HFF-Myc (cell line): Measurements from ENCODE around the gene BAHD1.

ENCODE experiments used
- DNase-seq: peaks from one replicate; pipeline ENCODE4 v3.0.0-alpha.2; 2011; ENCODE audit warnings: low read depth; ENCODE audit errors: extremely low read depth
- H3K4me3 ChIP-seq: replicated peaks from 2 replicates; pipeline ENCODE4 v1.5.1; 2011; ENCODE audit warnings: low read depth, mild to moderate bottlenecking, control low read depth, low read length
- CTCF ChIP-seq: IDR thresholded peaks from 2 replicates; pipeline ENCODE4 v1.5.1; 2012; ENCODE audit warnings: mild to moderate bottlenecking, low read depth, low read length, control low read depth; ENCODE audit errors: missing control alignments

The BAHD1 gene

DNA sequence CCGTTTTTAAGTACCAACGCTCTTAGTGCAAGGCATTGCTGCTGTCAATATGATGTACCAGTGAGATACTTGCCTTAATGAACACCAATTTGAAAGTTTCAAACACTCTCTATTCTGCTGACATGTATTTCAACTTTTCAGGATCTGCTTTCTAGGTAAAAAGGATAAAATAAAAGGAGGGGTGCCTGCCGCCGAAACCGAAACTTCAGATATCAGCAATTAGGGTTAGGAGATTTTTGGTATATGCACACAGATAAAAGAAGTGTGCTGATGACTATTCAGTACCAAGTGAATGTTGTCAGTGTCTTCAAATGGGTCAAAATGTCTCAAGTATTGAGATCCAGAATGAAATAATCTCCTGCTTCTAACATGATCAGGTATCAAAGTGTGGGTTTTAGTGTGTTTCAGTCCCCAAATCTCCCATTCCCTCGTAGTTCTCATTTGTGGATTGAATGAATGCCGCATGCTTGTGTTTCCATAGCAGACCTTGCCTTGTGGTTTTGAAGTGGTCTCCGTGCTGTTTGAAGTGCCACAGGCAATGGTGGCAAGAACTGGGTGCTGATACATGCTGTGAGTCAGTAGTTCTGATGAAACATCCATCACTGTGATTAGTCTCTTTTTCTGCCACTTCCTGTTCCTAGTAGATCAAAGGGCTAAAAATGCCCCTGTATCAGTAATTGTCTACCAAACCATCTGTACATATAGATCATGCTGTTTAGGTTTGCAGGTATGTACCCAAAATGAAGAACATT lies 52.5 kb downstream of the BAHD1 start:
- DNase-seq = no peak
- no peak for TF ChIP-seq CTCF
- no peak overlapping the region for H3K4me3 ChIP-seq

GRCh38 chr15:40495516-40495915 lies 54.8 kb downstream of the BAHD1 start:
- TF ChIP-seq CTCF = no peak
- H3K4me3 ChIP-seq = no peak overlapping the region
- no peak for DNase-seq

- no peak for DNase-seq
- H3K4me3 ChIP-seq = no peak overlapping the region
- TF ChIP-seq CTCF = no peak
These were observed 57.7 kb downstream of the BAHD1 start for GRCh38 chr15:40498418-40498817.

- no peak for TF ChIP-seq CTCF
- H3K4me3 ChIP-seq = no peak overlapping the region
- DNase-seq = no peak
These were observed 58.1 kb downstream of the BAHD1 start for GRCh38 chr15:40498891-40499290.

- H3K4me3 ChIP-seq = no peak overlapping the region
- no peak for DNase-seq
- no peak for TF ChIP-seq CTCF
These were observed 59.2 kb downstream of the BAHD1 start for GRCh38 chr15:40499931-40500330.

DNA sequence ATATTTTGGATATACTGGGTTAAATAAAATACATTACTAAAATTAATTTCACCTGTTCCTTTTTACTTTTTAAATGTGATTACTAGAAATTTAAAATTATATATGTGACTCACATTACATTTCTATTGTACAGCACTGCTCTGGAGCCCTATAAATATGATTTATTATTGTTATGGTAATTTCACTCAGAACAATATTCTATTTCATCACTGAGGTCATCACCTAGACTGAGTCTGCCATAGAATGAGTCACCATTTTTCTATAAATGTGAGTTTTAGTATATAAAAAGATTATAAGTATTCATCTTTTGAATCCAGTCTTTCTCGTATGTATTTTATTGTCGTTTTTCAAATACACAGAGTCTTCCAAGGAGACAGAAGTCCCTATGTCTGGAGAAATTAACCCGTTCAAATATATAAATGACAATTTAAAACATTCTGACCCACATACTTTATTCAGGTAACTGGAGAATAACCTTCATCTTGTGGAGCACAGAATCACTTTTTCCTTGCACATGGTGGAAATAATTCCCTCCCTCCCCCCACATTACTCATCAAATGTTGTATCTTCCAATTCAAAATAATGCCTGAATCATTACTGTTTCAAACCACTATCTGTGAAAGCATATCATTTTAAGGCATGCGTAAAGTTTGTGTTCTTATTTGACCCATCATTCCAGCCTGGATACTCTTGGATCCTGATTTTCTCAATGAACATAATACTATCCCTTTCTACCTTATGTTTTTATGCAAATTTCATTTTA lies 60.0 kb downstream of the BAHD1 start:
- no peak overlapping the region for H3K4me3 ChIP-seq
- no peak for TF ChIP-seq CTCF
- no peak for DNase-seq

DNA sequence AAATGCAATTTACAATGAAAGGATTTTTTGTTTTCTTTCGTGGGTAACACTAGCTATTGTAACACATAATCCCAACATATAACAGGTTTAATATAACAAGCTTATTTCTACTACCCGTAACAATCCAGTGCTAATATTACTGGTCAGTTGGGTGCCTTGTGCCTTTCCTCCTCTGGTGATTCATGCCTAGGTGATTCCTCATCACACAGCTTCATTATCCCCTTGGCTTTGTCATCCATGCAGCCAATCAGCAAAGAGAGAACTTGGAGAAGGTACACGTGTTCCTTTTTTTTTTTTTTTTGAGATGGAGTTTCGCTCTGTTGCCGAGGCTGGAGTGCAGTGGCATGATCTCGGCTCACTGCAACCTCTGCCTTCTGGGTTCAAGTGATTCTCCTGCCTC lies 60.7 kb downstream of the BAHD1 start:
- no peak for TF ChIP-seq CTCF
- no peak for DNase-seq
- H3K4me3 ChIP-seq = no peak overlapping the region
